Measurements from ENCODE around the gene ZFP69. TPM values are rescaled to one million over a fixed set of nuclear protein-coding genes. Genes with fewer than 3 reads are reported as not detected.

Gene ZFP69
- total RNA-seq, 1 experiment from 2014 or later = not detected

GRCh38 chr1:40435471-40435870 lies 41.6 kb upstream of the ZFP69 start:
- Histone ChIP-seq H3K79me2 (ENCODE audit: insufficient read depth, low read length) (no peaks in the 10 kb centered on the region), H3K4me3 (replicated peaks in 1 of 2; ENCODE audit: low read depth in 1 of 2, low read length in 2 of 2) (no peak overlapping the region), H3K9me3 (ENCODE audit: control insufficient read depth in 1 of 2, insufficient read depth in 1 of 2, low read depth in 1 of 2, low read length in 2 of 2) (0 out of 4 replicates have a peak, but pooled peaks cover 0 to 3% of the 10 kb centered on the region in 2 experiments), H3K9ac (ENCODE audit: low read length) (no peak overlapping the region), H3K9me2 (ENCODE audit: insufficient read depth) (no peaks in the 10 kb centered on the region), H4K20me1 (ENCODE audit: insufficient read depth) (no peaks in the 10 kb centered on the region), H3K4me2 (ENCODE audit: low read length) (no peak overlapping the region), H3K36me3 (ENCODE audit: control insufficient read depth in 1 of 2, insufficient read depth in 2 of 2, low read length in 2 of 2) (no peaks in the 10 kb centered on the region), H3K27ac (ENCODE audit: low read depth, low read length) (no peak overlapping the region), H3K27me3 (ENCODE audit: insufficient read depth, low read length) (no peaks in the 10 kb centered on the region), H2AFZ (ENCODE audit: low read depth, low read length, poor library complexity, severe bottlenecking) (no peak overlapping the region), H3K4me1 (ENCODE audit: control insufficient read depth in 1 of 2, insufficient read depth in 2 of 2, low read length in 2 of 2) (no peaks in the 10 kb centered on the region)
- intact Hi-C loops (cut with micrococcal nuclease) = no loop called here
- ATAC-seq (no peak), DNase-seq (ENCODE audit: low read depth, low spot score) (no peak)
- BruUV-seq (replicated peaks) = no TSS peak
- ChIA-PET POLR2A (no interaction called here), RAD21 (ENCODE audit: low non-redundant PET in 1 of 2, low total read pairs in 2 of 2, uncharacterized antibody in 2 of 2, unreplicated experiment in 2 of 2) (no interaction called here), CTCF (interaction anchor here (3.0 kb wide), 1 partner anchor 291 kb away, joined by 16 read pairs; no protein-coding TSS in a partner anchor)
- TF ChIP-seq ZBTB33 (IDR thresholded peaks at IDR 0.05; ENCODE audit: extremely low read depth, insufficient replicate concordance, low read length) (no peak), EGR1 (IDR thresholded peaks at IDR 0.05; ENCODE audit: low read depth) (no peak), CTCF (IDR thresholded peaks at IDR 0.05 in 2 of 3, conservative IDR thresholded peaks at IDR 0.05 in 1 of 3; ENCODE audit: borderline replicate concordance in 1 of 3, insufficient read depth in 1 of 3, low read depth in 2 of 3, low read length in 2 of 3) (no peak), POLR2AphosphoS5 (IDR thresholded peaks at IDR 0.05; ENCODE audit: low read depth, low read length) (no peak)
